ENCODE measurements around the gene NUB1.

NUB1 gene

DNA sequence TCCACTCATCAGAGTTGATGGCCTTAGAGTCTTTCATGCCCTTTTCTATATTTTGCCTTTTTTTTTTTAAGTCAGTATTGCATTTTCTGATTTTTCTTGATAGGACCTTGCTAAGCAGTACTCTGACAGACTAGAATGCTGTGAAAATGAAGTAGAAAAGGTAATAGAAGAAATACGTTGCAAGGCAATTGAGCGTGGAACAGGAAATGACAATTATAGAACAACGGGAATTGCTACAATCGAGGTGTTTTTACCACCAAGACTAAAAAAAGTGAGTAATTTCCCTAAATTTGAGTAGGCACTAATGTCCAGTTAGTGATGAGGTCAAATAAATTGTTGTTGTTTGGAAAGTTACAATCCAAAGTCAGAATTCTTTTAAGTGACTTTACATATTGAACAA, 7.4 kb downstream of the NUB1 start:
- DNase-seq (ENCODE audit: low spot score in 2 of 2) (no peak), ATAC-seq (no peak)
- H3K4me1 Mint-ChIP-seq, result peaks cover 38% of the 10 kb centered on the region
- peaks cover 82% of the 10 kb centered on the region for H3K36me3 Mint-ChIP-seq
- H3K4me3 Mint-ChIP-seq, result peak overlapping the region; percentile 74
- peak overlapping the region; percentile 94 for H3K27ac Mint-ChIP-seq
- no peaks in the 10 kb centered on the region for H3K9me3 Mint-ChIP-seq

DNA sequence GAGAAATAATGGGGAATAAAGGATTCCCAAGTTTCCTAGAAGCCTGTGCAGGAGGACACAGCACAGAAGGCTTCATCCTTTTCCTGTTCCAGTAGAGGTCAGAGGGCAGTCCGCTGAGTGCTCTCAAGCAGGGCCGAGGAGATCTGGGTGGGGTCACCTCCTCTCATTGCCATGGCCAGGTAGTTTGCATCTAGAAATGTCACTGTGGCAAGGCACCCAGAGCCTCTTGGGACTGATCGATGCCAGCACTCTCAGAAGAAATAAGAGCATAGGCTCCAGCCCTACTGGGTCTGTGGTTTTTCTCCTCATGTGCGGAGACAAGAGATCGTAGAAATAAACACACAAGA, 7.9 kb downstream of the NUB1 start:
- Mint-ChIP-seq H3K4me1 (peaks cover 38% of the 10 kb centered on the region), H3K36me3 (peaks cover 84% of the 10 kb centered on the region), H3K27ac (peak overlapping the region; percentile 94), H3K4me3 (peak overlapping the region; percentile 74), H3K9me3 (no peaks in the 10 kb centered on the region)
- ATAC-seq (peak; percentile 64), DNase-seq (ENCODE audit: low spot score in 2 of 2) (no peak)

DNA sequence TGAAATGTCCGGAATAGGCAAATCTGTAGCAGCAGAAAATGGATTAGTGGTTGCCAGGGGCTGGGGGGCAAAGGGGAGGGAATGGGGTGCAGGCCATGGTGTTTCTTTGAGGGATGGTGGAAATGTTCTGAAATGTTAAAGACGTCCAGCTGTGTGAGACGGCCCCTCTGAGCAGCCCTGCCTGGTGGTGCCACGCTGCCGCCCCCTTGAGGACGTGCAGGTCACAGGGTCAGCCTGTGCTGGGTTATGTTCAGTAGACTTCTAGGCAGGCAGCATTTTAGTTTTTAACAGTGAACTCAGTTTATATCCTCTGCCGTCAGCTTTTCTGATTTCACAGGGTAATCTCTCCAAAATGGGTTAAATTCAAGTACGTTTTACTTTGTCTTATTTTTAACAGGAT, 9.4 kb downstream of the NUB1 start:
- no peaks in the 10 kb centered on the region for H3K9me3 Mint-ChIP-seq
- peaks cover 32% of the 10 kb centered on the region for H3K4me1 Mint-ChIP-seq
- H3K27ac Mint-ChIP-seq, result peak overlapping the region; percentile 94
- peak; percentile 53 for ATAC-seq
- peak overlapping the region; percentile 74 for H3K4me3 Mint-ChIP-seq
- H3K36me3 Mint-ChIP-seq, result peaks cover 84% of the 10 kb centered on the region
- DNase-seq (ENCODE audit: low spot score in 2 of 2), result peak; percentile 40 to 74

DNA sequence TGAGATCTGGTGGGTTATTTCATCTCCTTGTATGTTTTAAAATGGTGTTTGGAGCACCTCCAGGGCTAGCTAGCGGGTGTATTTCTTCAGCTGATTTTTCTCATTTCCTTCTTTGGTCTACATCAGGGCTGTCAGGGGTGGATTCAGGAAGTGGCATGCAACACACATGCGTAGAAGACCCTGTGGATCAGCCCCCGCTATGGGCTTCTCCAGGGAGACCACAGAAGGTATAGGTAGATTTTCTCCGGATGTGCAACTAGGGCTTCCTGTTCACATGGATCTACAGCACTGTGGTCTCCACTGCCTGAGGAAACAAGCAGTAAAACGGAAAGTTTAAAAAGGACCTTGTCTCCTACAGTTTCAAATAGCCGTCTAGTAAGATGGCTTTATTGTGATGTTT, 10.4 kb downstream of the NUB1 start:
- Mint-ChIP-seq H3K9me3 (no peaks in the 10 kb centered on the region), H3K4me3 (peak overlapping the region; percentile 74), H3K4me1 (peaks cover 28% of the 10 kb centered on the region), H3K27ac (peak overlapping the region; percentile 94), H3K36me3 (peaks cover 84% of the 10 kb centered on the region)
- ATAC-seq (peak; percentile 53), DNase-seq (ENCODE audit: low spot score in 2 of 2) (peak in 1 of 2 donors; percentile 67)

DNA sequence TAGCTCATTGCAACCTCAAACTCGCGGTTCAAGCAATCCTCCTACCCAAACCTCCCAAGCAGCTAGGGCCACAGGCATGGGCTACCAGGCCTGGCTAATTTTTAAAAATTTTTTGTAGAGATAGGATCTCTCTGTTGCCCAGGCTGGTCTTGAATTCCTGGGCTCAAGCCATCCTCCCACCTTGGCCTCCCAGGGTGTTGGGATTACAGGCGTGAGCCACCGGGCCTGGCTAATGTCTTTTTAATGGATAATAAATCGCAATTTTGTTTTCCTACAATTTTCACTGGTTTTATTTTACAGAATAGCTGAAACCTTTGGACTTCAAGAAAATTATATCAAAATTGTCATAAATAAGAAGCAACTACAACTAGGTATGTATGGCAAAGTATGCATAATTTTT, 10.9 kb downstream of the NUB1 start:
- Mint-ChIP-seq H3K36me3 (peaks cover 84% of the 10 kb centered on the region), H3K4me3 (peak overlapping the region; percentile 74)

DNA sequence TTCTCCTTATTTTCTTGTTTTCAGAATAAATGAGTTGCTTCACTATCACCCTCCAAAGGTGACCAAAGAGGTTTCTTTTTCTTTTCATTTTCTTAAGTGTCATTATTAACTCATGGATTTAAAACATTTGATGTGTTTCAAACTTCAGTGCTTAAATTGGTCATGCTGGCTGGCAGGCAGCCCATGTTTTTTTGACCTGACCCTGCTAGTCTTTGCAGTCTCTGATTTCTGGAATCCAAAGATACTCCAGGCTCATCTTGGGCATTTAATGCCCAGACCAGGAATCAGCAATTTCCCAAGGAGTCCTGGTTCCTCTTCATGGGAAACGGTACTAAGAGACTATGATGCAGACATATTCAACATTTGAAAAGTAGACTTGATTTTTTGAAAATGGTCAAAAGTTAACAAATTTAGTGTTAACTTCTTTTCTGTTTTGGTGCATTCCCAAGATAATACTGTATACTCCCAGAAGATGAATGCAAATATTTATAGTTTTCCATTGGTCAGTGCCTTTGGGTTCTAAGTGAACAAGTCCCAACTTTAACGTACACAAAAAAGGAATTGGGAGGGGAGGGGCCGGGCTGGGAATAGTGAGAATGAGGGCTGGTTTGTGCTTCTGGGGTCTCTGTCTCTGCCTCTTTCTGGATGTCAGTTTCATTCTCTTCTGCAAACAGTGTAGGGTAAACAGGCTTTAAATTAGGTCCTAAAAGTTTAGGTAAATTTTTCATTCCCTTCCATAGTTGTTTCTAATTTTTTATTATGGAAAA, 19.8 kb downstream of the NUB1 start:
- H3K36me3 Mint-ChIP-seq, result peaks cover 78% of the 10 kb centered on the region

More for the DNA sequence above, 10.9 kb downstream of the NUB1 start:
- peak overlapping the region; percentile 94 for H3K27ac Mint-ChIP-seq
- no peaks in the 10 kb centered on the region for H3K9me3 Mint-ChIP-seq
- peaks cover 28% of the 10 kb centered on the region for H3K4me1 Mint-ChIP-seq
- ATAC-seq (no peak), DNase-seq (ENCODE audit: low spot score in 2 of 2) (no peak)

DNA sequence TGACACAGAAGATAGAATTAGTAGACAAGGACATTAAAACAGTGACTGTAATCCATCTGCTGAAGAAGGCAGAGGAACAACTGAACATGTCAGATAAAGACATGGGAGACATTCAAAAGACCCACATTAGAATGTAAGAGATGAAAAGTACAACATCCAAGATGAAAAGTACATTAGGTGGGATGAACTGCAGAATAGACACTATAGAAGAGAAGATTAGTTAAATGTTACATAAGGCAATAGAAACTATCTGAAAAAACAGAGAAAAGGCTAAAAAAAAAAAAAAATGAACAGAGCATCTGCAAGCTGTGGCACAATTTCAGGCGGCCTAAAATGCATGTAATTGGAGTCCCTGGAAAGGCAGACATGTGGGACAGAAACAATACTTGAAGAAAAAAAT, 21.6 kb downstream of the NUB1 start:
- peaks cover 64% of the 10 kb centered on the region for H3K36me3 Mint-ChIP-seq
- peaks cover 3% of the 10 kb centered on the region for H3K4me1 Mint-ChIP-seq
- DNase-seq (ENCODE audit: low spot score in 2 of 2) (no peak), ATAC-seq (no peak)
- no peaks in the 10 kb centered on the region for H3K9me3 Mint-ChIP-seq
- H3K4me3 Mint-ChIP-seq, result no peak overlapping the region
- H3K27ac Mint-ChIP-seq, result peak overlapping the region; percentile 2

More for the DNA sequence above, 19.8 kb downstream of the NUB1 start:
- H3K4me3 Mint-ChIP-seq, result no peak overlapping the region
- no peak for ATAC-seq
- no peaks in the 10 kb centered on the region for H3K9me3 Mint-ChIP-seq
- DNase-seq (ENCODE audit: low spot score in 2 of 2), result no peak
- no peaks in the 10 kb centered on the region for H3K4me1 Mint-ChIP-seq
- H3K27ac Mint-ChIP-seq, result no peak overlapping the region

DNA sequence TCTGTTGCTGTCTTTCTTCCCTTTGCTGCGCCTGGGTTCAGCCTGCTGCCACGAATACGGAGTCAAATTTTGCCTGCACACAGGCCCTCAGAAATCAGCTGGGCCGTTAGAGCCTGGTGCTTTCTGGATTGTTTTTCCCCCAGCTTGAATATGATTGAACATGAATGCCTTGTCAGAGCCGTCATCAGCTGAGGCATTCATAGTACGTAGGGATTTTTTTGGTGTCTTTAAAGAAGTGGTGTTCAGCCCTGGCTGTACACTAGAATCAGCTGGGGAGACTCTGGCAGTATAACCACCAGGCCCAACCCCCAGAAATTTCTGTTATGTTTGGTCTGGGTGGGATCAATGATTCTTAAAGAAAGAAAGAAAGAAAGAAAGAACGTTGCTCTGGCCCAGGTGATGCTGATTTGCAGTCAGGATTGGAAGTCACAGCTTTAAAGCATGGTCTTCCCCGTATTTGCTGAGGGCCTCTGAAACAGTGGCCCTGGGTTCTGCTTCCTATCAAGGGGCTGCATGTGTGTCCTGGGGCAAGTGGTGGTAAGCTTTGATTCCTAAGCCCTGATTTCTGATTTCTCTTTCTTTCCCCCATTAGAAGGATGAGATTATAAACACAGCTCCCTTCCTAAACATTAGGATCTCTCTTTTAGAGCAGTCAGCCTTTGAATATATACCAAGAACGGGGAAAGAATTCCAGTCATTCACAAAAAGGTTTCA, 24.7 kb downstream of the NUB1 start:
- ATAC-seq, result no peak
- peaks cover 6% of the 10 kb centered on the region for H3K4me1 Mint-ChIP-seq
- DNase-seq (ENCODE audit: low spot score in 2 of 2), result no peak
- H3K36me3 Mint-ChIP-seq, result peaks cover 62% of the 10 kb centered on the region
- peak overlapping the region; percentile 46 for H3K27ac Mint-ChIP-seq
- H3K9me3 Mint-ChIP-seq, result no peaks in the 10 kb centered on the region
- H3K4me3 Mint-ChIP-seq, result no peak overlapping the region

DNA sequence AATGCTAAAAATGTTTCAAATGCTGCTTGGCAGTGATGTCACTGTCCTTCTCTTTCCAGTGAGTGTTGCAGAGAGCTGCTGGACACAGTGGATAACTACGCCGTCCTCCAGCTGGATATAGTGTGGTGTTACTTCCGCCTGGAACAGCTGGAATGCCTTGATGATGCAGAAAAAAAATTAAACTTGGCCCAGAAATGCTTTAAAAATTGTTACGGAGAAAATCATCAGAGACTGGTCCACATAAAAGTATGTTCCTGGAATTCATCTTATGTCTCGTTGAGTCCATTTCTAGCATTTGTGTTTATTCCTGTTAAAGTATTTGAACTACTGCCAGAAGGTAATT, 25.2 kb downstream of the NUB1 start:
- Mint-ChIP-seq H3K9me3 (no peaks in the 10 kb centered on the region), H3K27ac (no peak overlapping the region), H3K4me1 (peaks cover 6% of the 10 kb centered on the region), H3K4me3 (no peak overlapping the region), H3K36me3 (peaks cover 56% of the 10 kb centered on the region)
- DNase-seq (ENCODE audit: low spot score in 2 of 2) (no peak), ATAC-seq (no peak)

DNA sequence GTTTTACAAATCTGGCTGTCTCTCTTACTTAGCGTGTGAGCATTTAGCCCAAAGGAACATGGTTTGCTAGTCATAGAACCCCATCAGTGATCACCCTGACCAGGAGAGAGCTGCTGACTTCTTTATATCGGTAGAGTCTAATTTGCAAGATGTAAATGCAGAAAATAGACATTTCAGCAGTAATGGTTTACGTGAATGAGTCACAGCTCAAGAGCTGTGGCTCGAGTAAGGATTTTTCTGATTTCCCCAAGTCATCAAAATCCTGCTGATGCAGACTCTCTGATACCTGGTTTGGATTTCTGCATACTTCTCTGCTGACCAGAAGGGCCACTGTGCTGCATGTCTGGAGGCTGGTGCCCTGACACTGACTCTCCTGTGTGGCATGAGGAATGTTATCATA, 25.7 kb downstream of the NUB1 start:
- peaks cover 53% of the 10 kb centered on the region for H3K36me3 Mint-ChIP-seq
- no peak overlapping the region for H3K4me3 Mint-ChIP-seq
- no peak for DNase-seq (ENCODE audit: low spot score in 2 of 2)
- no peaks in the 10 kb centered on the region for H3K9me3 Mint-ChIP-seq
- no peak for ATAC-seq
- H3K4me1 Mint-ChIP-seq, result peaks cover 7% of the 10 kb centered on the region
- H3K27ac Mint-ChIP-seq, result no peak overlapping the region

DNA sequence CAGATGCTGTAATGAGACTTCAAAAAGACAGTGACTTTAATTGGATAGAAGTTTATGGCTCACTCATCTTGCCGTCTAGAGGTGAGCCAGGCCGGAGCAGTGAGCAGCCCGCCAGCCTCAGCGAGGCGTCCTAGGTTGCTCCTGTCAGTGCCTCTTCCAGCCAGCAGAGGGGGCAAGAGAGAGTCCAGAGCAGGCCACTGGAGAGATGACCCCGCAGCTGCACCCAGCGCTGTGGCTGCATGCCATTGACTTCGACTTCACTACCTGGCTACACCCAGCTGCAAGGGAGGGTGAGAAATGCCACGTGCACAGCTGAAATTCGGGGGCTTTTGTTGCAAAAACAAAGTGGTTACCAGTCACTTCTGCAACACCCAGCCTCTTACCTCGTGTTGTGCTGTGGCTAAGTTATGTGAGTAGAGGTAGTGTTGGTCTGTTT, 26.5 kb downstream of the NUB1 start:
- H3K36me3 Mint-ChIP-seq, result peaks cover 53% of the 10 kb centered on the region
- DNase-seq (ENCODE audit: low spot score in 2 of 2) (peak; percentile 77 to 87), ATAC-seq (peak; percentile 99)
- no peak overlapping the region for H3K27ac Mint-ChIP-seq
- no peaks in the 10 kb centered on the region for H3K9me3 Mint-ChIP-seq
- H3K4me1 Mint-ChIP-seq, result peaks cover 12% of the 10 kb centered on the region
- H3K4me3 Mint-ChIP-seq, result no peak overlapping the region

DNA sequence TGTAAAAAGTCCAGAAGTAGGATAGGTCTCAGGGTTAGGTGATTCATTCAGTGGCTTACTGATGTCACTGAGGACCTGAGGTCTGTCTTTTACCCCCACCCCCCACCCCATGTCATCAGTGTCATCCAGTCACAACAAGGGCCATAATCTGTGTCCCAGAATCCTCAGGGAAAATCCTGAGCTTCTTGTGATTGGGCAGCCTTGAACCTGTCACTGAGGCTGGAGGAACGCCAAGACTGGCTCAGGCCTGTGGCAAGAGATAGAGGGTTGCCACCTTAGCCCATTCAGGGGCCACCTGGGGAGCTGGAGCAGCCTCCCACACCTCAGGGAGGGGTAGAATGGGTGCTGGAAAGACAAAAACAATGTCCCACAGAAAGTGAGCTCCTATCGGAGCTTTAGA, 29.7 kb downstream of the NUB1 start:
- H3K36me3 Mint-ChIP-seq, result peaks cover 59% of the 10 kb centered on the region
- H3K4me1 Mint-ChIP-seq, result peaks cover 12% of the 10 kb centered on the region
- no peaks in the 10 kb centered on the region for H3K9me3 Mint-ChIP-seq
- H3K27ac Mint-ChIP-seq, result no peak overlapping the region
- DNase-seq (ENCODE audit: low spot score in 2 of 2), result no peak
- ATAC-seq, result no peak
- no peak overlapping the region for H3K4me3 Mint-ChIP-seq

DNA sequence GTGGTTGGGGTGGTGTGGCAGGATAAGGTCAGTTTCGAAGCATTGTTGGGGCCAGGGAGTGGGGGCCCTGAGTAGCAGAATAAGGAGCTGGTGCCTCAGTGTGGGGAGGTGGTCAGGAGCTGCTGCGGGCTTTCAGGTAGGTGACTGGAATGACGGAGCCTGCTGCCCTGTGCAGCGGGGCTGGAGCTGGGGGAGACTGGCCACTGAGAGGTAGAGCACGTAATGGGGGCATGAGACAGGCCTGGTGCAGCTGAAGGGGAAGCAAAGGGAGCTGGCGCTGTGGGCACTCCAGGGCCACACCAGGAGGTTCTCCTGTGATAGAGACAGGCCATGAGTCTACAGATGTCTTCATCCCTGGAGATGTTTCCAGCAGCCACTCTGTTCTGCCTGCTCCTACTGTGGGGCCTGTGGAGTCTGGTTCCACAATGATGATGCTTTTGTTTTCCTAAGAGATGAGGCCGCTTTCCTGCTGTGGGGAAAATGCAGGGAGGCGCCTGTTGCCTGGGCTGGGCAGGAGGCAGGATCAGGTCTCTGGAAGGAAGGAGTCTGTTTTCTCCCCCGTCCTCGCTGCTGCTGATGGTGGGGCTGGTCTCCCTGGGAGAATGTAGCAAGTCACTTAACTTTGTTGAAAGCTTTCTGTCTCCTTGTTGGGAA, 31.1 kb downstream of the NUB1 start:
- Mint-ChIP-seq H3K9me3 (no peaks in the 10 kb centered on the region), H3K36me3 (peaks cover 73% of the 10 kb centered on the region), H3K4me3 (no peak overlapping the region), H3K4me1 (peaks cover 12% of the 10 kb centered on the region), H3K27ac (peak overlapping the region; percentile 71)
- DNase-seq (ENCODE audit: low spot score in 2 of 2), result no peak
- no peak for ATAC-seq

DNA sequence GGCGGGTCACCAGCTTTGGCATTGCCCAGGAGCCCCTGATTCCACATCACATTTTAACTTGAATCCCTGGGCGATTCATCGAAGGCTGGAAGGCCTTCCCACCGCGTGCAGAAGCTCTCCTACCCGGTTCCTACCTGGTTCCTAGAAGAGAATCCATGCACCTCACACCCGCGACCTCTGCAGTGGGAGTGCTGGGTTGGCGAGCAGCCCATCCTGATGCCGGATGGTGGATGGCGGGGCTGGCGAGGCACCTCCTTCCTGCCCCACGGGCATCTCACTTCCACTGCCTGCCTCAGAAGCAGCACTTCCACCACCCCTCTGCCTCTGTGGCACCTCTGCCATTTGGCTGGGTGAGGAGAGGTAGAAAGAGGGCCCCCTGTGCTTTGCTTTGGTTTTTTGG, 32.0 kb downstream of the NUB1 start:
- H3K4me3 Mint-ChIP-seq, result no peak overlapping the region
- H3K9me3 Mint-ChIP-seq, result no peaks in the 10 kb centered on the region
- ATAC-seq (no peak), DNase-seq (ENCODE audit: low spot score in 2 of 2) (no peak)
- peak overlapping the region; percentile 71 for H3K27ac Mint-ChIP-seq
- peaks cover 6% of the 10 kb centered on the region for H3K4me1 Mint-ChIP-seq
- peaks cover 74% of the 10 kb centered on the region for H3K36me3 Mint-ChIP-seq

DNA sequence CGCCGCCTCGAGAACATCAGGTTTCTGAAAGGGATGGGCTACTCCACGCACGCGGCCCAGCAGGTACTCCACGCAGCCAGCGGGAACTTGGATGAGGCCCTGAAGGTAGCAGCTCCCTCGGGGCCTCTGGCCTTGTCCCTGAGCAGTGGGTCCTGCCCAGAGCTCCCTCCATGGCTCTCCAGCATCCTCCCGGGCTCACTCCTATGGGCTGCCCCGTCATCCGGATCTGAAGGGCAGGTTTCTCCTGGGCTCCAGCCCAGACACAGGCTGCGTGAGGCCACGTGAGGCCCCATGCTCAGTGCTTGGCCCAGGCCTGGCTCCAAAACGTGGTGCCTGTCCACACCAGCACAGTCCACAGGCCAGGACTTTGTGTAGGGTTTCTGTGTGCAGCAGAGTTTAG, 32.5 kb downstream of the NUB1 start:
- Mint-ChIP-seq H3K4me3 (no peak overlapping the region), H3K4me1 (peaks cover 6% of the 10 kb centered on the region), H3K27ac (no peak overlapping the region), H3K9me3 (no peaks in the 10 kb centered on the region), H3K36me3 (peaks cover 73% of the 10 kb centered on the region)
- ATAC-seq (no peak), DNase-seq (ENCODE audit: low spot score in 2 of 2) (no peak)

DNA sequence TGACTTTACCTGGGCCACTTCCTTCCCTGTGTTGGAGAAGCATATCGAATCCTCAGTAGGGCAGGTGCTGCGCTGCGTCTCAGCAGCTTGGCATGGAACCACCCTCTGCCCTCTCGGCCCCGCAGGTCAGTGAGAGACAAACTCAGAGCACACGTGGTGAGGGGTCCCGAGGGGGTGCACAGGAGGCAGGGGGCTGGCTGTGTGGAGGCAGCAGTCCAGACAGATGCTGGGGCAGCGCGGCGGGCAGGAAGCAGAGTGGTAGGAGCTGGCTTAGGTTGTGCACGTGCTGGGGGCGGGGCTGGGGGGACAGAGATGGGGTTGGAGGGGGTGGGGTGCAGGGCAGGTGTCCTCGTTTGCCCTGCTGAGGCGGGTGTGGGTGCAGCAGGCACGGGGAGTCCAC, 33.1 kb downstream of the NUB1 start:
- H3K9me3 Mint-ChIP-seq, result no peaks in the 10 kb centered on the region
- H3K4me1 Mint-ChIP-seq, result peaks cover 6% of the 10 kb centered on the region
- no peak overlapping the region for H3K27ac Mint-ChIP-seq
- peaks cover 67% of the 10 kb centered on the region for H3K36me3 Mint-ChIP-seq
- DNase-seq (ENCODE audit: low spot score in 2 of 2) (no peak), ATAC-seq (no peak)
- no peak overlapping the region for H3K4me3 Mint-ChIP-seq
